Measurements from ENCODE around the gene SEL1L3.

- TF ChIP-seq, protein P1, sequence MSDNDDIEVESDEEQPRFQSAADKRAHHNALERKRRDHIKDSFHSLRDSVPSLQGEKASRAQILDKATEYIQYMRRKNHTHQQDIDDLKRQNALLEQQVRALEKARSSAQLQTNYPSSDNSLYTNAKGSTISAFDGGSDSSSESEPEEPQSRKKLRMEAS (IDR thresholded peaks at IDR 0.05) = no peak
- no peak for TF ChIP-seq ZBTB49 (CRISPR knock-in tag; IDR thresholded peaks at IDR 0.05; ENCODE audit: borderline replicate concordance)
Observed at GRCh38 chr4:25821899-25822298, 40.9 kb downstream of the SEL1L3 start.

Measured in HepG2 (cell line).